ENCODE measurements around the gene ING3.

DNA sequence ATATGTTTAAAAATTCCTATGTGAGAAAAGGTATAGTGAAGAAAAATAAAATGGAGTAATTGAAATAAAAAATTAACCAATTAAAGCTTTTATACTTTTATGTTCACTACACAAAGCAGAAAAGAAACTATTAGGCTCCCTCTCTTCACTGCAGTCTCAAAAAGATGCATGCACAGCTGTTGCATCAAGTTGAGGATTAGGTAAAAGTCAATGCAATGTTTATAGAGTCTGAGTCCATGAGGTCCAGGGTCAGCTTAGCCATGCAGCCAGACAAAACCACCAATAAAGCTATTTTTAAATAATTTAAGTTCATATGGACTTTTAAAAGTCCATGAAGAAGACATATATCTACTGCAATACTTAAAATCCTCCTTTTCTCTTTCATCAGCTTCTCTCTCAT, 31.1 kb upstream of the ING3 start:
- TF ChIP-seq, protein P1, sequence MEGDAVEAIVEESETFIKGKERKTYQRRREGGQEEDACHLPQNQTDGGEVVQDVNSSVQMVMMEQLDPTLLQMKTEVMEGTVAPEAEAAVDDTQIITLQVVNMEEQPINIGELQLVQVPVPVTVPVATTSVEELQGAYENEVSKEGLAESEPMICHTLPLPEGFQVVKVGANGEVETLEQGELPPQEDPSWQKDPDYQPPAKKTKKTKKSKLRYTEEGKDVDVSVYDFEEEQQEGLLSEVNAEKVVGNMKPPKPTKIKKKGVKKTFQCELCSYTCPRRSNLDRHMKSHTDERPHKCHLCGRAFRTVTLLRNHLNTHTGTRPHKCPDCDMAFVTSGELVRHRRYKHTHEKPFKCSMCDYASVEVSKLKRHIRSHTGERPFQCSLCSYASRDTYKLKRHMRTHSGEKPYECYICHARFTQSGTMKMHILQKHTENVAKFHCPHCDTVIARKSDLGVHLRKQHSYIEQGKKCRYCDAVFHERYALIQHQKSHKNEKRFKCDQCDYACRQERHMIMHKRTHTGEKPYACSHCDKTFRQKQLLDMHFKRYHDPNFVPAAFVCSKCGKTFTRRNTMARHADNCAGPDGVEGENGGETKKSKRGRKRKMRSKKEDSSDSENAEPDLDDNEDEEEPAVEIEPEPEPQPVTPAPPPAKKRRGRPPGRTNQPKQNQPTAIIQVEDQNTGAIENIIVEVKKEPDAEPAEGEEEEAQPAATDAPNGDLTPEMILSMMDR (conservative IDR thresholded peaks at IDR 0.05; ENCODE audit: low read depth, low read length), result no peak
- TF ChIP-seq EZH2 (IDR thresholded peaks at IDR 0.05; ENCODE audit: borderline replicate concordance, low read depth, low read length, poor library complexity, severe bottlenecking), result no peak
